GM19043 (cell line): ENCODE results near the gene PEA15.

ENCODE experiments used
- ATAC-seq: cut with Tn5 transposase; IDR thresholded peaks from one replicate; pipeline ENCODE4 v1.9.1; 2021; ENCODE audit warnings: low read depth; ENCODE audit not compliant: unreplicated experiment

PEA15 gene

GRCh38 chr1:160264795-160265307 is 59.7 kb downstream of the PEA15 start:
- no peak for ATAC-seq
